Stimulated activated CD8-positive, alpha-beta memory T cell treated with anti-CD3 and anti-CD28 coated beads, Interleukin-7, amount 100 ng/mL, for 4 hours (primary cell): Measurements from ENCODE around the gene ZSCAN5B.
"Not testable (repeated sequence)": the region's sequence is repeated elsewhere in the genome, so short reads cannot be mapped to it uniquely, and the experiment has no call there.

Source experiments
- DNase-seq, 2 donors: peaks; one replicate each; pipeline ENCODE4 v3.0.0-alpha.2; 2020; ENCODE audit warnings: low read depth in 2 of 2

ZSCAN5B gene

DNA sequence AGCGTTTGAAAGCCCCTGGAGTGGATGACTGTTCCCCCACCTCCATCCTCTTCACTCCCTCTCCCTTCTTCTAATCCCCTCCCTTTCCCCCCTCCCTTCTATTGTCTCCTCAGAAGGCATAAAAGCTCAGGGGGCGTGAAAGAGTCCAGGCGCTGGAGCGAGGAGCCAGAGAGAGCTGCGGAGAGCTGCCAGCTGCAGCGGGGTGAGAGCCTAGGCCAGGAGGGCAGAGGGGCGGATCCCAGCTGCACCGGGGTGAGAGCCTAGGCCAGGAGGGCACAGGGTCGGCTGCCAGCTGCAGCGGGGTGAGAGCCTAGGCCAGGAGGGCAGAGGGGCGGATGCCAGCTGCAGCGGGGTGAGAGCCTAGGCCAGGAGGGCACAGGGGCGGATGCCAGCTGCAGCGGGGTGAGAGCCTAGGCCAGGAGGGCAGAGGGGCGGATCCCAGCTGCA lies 21.7 kb downstream of the ZSCAN5B start, which contains the start of gene GALP:
GALP (plus strand) TSS at position 148 of the 447 bp plus-strand sequence. CDS start 1,101 bp downstream, outside the sequence.
- DNase-seq, result not testable (repeated sequence)

DNA sequence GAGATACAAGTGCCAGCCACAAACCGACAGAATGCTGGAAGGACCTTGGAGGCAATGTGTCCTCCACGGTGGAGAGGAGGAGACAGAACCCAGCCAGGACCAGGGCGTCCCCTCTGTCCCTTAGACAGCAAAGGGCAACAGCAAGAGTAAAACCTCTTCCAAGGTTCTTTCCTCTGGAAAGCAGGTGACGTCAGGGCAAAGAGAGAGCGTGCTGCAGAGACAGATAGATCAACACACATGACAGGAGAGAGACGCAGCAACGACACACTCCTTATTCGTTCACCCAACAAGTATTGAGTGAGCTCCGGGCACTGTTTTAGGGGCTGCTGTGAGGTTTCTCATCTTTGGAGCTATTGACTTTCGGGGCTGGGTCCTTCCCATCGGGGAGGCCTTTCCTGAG lies 23.0 kb downstream of the ZSCAN5B start:
- no peak for DNase-seq

DNA sequence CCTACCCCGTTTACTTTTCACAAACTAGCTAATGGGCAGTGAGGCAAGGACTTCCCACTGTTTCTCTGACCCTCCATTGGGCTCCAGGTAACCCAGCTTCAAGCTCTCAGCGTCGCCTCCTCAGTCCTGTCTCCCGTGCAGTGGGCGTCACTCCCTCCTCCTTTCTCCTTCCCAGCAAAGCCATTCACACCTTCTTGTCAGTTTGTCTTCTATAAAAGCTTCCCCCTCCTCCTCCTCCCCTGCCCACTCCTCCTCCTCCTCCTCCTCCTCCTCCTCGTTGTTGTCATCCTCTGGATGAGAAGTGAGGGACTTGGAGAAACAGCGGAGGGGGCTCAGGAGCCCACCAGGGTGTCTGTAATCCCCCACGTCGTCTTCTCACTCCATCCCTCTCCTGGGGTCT lies 23.5 kb downstream of the ZSCAN5B start:
- no peak for DNase-seq

DNA sequence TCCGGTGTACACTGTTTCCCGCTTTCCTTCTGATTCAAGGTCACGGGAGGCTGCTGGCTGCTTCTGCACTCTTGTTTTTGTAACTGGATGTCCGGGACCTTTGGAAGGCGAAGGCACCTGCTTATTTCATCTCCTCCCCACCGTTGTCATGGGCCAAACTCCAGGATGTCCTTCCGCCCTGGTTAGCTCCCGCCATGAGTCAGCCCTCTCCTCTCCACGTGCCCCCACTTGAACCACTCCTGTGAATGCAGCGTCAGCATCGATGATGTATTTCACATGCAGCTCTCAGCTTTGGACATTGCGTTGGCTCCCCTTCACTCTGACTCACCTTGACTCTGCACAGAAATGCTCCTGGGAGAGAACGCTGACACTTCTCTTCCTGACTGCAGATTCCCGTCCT lies 27.3 kb downstream of the ZSCAN5B start:
- DNase-seq, result no peak

DNA sequence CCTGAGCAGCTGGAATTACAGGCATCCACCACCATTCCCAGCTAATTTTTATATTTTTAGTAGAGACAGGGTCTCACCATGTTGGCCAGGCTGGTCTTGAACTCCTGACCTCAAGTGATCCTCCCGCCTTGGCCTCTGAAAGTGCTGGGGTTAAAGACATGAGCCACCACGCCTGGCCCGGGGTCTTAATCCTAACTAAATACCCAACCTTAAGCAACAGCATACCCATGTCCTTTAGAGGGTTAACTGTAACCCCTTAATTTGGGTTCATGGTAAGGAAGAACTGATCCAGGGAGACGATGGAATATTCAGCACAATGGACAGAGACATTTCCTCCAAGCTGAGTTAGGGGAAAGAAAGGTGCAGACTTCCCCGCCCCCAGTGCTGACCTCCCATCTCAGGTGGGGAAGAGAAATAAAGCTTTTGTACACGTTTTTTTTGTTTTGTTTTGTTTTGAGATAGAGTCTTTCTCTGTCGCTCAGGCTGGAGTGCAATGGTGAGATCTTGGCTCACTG lies 30.5 kb downstream of the ZSCAN5B start:
- no peak for DNase-seq

DNA sequence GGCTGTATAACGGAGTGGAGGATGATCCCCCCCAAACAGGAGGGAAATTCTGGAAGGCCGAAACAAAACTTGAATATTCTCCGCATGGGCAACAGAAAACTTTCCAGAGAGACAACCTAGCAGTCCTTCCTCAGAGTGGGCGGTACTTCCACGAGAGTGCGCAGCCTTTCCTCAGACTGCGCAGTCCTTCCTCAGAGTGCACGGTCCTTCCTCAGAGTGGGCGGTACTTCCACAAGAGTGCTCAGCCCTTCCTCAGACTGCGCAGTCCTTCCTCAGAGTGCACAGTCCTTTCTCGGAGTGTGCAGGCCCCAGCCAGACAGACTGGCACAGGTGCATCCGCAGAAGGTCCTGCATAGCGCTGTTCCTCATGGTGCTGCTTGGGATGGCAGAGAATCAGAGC lies 34.5 kb downstream of the ZSCAN5B start:
- no peak for DNase-seq

DNA sequence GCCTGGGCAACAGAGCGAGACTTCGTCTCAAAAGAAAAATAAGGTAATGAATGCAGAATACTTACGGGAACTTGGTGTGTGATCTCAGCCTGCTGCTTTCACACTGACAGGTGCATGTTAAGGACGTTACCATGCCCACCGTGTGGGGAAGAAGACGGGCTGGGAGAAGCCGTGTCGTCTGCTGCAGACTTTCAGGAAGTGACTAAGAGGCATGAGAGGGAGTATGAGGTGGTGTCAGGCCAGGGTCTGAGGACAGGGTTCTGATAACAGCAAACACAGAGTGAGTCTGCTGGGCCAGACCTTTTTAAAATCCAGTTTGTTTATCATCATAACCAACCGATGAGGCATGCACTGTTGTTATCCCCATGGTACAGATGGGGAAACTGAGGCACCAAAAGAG lies 35.3 kb downstream of the ZSCAN5B start:
- DNase-seq, result no peak

DNA sequence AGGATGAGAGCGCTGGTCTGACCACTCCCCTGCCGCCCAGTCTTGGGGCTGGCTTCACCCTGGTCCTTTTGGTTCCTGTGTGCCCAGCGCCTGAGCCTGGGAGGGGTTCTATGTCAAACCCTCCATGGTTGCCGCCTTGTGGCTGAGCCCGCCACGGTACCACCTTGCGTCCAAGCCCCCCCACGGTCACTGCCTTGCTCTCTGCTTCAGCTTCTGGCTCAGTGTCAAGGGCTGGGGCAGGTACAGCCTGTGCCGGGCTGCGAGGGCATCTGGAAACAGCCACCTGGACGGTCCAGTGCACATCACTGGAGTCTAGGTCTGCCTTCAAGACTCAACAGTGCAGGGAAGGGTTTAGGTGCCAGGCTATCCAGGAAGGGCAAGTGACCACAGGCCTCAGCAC lies 36.0 kb downstream of the ZSCAN5B start:
- no peak for DNase-seq

DNA sequence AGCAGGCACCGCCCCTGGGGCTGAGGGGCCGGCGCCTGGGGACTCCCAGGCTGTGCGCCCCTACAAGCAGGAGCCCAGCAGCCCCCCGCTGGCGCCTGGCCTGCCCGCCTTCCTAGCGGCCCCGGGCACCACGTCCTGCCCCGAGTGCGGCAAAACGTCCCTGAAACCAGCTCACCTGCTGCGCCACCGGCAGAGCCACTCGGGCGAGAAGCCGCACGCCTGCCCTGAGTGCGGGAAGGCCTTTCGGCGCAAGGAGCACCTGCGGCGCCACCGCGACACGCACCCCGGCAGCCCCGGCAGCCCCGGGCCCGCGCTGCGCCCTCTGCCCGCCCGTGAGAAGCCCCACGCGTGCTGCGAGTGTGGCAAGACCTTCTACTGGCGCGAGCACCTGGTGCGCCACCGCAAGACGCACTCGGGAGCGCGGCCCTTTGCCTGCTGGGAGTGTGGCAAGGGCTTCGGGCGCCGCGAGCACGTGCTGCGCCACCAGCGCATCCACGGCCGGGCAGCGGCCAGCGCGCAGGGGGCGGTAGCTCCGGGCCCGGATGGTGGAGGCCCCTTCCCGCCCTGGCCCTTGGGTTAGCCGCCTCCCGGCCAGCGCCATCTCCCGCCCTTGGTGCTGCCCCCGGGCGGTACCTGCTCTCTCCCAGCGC lies 37.8 kb downstream of the ZSCAN5B start:
- no peak for DNase-seq

DNA sequence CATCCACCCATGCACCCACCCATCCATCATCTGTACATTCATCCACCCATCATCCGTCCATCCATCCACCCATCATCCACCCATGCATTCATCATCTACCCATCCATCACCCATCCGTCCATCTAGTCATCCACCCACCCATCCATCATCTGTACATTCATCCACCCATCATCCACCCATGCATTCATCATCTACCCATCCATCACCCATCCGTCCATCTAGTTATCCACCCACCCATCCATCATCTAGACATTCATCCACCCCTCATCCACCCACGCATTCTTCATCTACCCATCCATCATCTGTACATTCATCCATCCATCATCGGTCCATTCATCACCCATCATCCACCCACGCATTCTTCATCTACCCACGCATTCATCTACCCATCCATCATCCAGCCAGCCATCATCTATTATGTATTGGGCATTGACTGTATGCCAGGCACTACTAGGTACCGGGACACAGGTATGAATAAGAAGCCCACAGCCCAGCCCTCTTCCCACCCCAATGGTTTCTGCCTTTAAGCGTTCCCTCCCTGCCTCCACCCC lies 38.5 kb downstream of the ZSCAN5B start:
- DNase-seq, result no peak

DNA sequence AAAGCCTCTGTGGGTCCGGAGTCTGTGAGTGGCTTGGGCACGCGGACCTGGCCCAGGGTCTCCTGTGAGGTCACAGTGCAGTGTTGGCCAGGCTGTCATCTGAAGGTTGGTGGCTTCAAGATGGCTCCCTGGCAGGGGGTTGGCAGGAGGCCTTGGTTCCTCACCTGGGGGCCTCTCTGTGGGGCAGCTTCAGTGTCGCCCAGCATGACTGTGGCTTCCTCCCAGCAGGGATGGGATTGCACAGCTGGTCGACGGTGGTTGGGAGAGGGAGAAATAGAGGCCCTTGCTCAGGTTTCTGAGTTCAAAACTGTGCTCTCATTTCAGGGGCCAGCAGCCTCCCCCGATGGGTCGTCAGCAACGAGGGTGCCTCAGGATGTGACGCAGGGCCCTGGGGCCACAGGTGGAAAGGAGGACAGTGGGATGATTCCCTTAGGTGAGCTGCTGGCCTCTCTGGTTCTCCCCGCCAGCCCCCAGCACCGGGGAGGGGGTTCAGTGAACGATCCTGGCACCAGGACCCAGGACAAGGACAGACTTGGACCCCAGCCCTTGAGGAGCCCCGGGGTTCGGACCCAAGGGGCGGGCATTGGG lies 39.3 kb downstream of the ZSCAN5B start:
- no peak for DNase-seq

DNA sequence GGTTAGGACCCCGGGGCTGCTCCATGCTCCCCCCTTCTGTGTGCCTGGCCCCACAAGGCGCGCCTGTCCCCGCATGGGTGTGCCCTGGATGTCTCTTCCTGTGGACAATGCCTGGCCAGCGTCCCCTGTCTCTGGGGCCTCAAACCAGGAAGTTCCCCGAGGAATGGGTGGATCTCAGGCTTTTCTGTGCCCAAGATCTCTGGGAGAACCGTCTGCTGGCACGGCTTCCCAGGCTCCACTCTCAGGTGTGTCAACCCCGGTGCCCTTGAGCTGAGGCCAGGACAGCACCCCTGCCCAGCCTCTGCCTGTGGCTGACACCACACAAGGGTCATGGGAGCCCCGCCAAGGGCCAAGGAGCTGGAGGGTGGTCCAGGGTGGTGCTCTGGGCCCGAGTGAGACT lies 40.8 kb downstream of the ZSCAN5B start:
- no peak for DNase-seq

DNA sequence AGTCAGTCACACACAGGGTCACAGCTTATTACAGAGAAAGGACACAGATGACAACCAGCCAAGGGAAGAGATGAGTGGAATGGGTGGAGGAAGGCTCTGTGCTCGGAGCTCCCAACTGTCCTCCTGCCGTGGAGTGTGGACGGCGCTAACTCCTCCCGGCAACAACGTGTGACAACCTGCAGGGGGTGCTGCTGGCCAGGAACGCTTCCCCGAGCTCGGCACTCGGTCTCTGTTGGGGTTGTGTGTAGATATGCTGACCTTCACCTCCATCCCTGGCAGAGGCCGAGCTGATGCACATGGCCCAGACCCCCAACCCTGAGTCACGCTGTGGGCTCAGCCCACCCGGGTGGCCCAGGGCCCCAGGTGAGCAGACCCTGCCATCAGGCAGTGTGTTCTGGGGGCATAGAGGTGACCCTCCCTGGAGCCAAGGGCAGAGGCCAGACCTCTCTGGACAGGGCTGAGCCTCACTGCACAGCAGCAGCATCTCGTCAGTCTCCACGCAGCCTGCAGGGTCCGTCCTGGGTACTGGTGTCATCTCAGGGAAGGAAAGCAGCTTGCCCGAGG lies 42.4 kb downstream of the ZSCAN5B start:
- DNase-seq, result no peak

DNA sequence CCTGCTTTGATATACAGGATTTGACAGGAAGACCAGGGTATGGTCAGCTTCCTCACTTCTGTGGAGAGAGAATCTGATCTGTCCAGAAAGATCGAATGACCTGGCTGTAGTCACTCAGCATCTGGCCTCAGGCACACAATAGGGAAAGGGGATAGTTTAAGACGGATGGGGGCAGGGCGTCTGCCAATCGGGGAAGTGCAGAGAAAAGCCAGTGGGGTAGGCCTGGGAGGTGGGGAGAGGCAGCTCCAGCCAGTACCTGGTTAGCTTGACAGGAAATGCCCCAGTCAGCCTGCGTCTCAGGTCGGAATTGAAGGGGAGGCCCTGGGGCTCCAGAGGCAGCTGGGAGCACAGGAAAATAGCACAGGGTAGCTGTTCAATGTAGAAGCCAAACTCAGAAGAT lies 44.1 kb downstream of the ZSCAN5B start:
- no peak for DNase-seq

DNA sequence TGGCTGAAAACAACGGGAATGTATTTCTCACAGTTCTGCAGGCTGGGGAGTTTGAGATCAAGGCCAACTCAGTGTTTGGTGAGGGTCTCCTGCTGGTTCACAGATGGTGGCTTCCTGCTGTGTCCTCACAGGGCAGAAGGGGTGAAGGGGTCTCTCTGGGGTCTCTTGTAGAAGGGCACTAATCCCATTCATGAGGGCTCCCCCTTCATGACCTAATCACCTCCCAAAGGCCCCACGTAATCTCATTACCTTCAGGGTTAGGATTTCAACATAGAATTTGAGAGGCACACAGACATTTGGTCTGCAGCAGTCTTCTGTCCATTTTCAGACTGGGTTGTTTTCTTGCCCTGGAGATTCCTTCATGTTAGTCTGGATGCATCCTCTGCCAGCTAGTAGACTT lies 44.9 kb downstream of the ZSCAN5B start:
- DNase-seq, result no peak

DNA sequence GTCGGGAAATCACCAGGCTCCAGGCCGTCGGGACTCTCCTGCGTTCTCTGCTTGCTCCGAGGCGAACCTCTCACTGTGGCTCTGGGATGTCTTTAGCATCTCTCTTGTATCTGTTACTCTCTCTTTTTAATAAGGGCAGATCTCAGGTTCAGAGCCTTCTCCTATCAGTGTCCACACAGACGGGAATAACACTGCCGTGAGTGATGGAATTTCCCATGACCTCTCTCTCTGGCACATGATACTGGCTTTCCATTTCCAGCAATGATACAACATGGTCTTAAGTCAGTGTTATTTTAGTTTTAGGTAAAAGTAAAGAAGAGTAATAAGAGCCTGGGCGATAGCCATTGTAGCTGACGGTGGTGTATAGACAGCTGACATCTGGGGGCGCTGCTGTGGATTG lies 47.2 kb downstream of the ZSCAN5B start:
- no peak for DNase-seq

DNA sequence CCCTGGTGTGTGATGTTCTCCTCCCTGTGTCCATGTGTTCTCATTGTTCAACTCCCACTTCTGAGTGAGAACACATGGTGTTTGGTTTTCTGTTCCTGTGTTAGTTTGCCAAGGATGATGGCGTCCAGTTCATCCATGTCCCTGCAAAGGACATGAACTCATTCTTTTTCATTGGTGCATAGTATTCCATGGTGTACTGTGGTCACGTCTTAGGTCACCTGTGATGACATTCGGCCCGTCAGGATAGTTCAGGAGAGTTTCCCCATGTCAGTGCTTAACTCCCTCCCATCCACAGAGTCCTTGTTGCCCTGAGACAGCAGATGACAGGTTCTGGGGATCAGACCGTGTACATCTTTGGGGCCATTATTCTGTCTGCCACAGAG lies 47.9 kb downstream of the ZSCAN5B start:
- DNase-seq, result no peak

DNA sequence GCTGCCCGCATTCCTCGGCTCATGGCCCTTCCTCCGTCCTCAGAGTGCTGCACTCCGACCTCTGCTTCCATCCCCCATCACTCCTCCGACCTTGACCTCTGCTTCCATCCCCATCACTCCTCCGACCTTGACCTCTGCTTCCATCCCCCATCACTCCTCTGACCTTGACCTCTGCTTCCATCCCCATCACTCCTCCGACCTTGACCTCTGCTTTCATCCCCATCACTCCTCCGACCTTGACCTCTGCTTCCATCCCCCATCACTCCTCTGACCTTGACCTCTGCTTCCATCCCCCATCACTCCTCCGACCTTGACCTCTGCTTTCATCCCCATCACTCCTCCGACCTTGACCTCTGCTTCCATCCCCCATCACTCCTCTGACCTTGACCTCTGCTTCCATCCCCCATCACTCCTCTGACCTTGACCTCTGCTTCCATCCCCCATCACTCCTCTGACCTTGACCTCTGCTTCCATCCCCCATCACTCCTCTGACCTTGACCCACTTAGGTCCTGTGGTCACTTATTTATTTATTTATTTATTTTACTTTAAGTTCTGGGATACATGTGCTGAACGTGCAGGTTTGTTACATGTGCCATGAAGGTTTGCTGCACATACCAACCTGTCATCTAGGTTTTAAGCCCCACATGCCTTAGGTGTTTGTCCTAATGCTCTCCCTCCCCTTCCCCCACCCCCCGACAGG lies 48.5 kb downstream of the ZSCAN5B start:
- not testable (repeated sequence) for DNase-seq

DNA sequence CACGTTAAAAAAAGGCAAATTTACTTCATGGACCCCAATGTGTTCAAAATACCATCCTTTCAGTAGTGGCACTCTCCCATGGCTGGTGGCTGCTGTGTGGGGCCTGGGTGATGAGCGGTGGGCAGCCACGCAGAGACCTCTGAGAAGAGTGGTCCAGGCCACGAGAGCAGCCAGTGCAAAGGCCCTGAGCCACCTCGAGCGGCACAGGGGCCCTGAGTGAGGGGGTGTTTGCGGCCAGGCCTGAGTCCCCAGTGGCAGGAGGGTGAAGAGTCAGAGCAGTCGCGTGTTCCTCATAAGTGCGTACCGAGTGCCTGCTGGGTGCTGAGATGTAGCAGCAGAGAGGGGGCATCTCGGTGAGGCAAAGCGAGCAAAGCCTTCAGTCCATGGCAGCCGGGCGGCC lies 49.5 kb downstream of the ZSCAN5B start:
- no peak for DNase-seq

DNA sequence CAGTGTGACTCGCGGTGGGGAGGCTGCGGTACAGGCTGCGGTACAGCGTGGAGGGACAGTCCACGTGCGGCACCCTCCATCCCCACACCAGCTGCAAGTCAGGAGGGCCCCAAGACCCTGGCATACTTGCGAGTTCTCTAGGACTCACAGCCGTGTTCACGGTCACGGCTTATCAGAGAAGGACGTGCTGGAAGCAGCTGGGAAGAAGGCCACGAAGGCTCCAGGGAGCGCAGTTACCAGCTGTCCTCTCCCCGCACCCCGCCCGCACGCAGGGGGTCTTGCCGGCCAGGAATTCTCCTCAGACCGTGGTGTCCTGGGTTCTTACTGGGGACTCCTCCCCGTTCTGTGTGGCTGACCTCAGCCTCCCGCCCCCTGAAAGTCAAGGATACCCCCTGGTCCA lies 50.3 kb downstream of the ZSCAN5B start:
- no peak for DNase-seq

DNA sequence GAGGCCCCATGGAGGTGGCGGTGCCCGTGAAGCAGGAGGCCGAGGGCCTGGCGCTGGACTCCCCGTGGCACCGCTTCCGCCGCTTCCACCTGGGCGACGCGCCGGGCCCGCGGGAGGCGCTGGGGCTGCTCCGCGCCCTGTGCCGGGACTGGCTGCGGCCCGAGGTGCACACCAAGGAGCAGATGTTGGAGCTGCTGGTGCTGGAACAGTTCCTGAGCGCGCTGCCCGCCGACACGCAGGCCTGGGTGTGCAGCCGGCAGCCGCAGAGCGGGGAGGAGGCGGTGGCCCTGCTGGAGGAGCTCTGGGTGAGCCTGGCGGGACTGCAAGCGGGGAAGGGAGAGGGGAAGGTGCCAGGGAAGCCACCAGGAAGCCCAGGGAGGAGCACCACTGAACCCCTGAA lies 50.7 kb downstream of the ZSCAN5B start:
- DNase-seq, result no peak

DNA sequence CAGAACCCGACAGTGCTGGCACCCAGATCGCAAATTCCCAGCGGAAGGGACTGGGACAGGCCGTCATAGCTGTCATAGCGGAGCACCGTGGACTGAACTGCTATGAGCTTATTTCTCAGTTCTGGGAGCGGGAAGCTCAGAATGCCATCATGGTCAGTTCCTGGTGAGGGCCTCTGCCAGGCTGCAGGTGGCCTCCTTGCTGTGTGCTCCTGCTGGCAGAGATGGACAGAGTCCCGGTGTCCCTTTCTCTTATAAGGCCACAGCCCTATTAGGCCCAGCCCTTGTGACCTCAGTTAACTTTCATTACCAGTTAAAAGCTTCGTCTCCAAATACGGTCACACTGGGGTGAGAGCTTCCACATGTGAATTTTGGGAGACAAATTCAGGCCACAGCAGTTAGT lies 51.9 kb downstream of the ZSCAN5B start:
- DNase-seq, result no peak
